NCI-H1436 (cell line): ENCODE data around the gene ARHGAP21.
"Not testable (repeated sequence)": the region's sequence is repeated elsewhere in the genome, so short reads cannot be mapped to it uniquely, and the experiment has no call there.

Source experiments
- DNase-seq: peaks from one replicate; lab custom pipeline; 2025; lab: John Stamatoyannopoulos, UW

The ARHGAP21 gene

DNA sequence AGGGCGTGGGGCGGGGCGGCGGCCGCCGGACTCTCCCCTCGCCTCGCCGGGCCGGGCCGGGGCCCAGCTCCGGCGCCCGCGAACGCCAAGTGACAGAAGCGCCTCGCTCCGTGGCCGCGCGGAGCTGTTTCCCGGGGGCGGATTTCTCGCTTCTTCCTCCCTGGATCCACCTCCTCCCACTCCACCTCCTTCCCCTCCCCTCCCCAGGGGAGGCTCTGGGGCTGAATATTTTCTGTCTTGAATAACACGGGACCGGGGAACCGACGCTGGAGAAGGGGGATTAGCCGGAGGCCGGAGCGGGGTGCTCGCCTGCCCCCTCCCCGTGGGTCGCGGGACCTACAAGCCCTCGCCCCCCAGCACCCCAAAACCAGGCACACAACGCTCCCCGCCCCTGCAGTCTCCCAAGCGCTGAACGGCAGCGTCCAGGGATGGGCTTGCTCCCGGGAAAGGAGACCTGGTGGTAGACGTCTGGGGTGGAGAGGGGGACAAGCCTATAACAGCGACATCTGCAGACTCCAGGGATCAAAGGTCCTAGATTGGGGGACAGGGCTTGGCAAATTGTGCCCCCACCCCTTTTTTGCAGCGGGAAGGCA lies at the start of gene ARHGAP21:
Gene ARHGAP21 (minus strand): TSS at position 100 of the 593 bp plus-strand sequence. CDS start 1,988 bp downstream, outside the sequence.
- DNase-seq = peak; percentile 72

DNA sequence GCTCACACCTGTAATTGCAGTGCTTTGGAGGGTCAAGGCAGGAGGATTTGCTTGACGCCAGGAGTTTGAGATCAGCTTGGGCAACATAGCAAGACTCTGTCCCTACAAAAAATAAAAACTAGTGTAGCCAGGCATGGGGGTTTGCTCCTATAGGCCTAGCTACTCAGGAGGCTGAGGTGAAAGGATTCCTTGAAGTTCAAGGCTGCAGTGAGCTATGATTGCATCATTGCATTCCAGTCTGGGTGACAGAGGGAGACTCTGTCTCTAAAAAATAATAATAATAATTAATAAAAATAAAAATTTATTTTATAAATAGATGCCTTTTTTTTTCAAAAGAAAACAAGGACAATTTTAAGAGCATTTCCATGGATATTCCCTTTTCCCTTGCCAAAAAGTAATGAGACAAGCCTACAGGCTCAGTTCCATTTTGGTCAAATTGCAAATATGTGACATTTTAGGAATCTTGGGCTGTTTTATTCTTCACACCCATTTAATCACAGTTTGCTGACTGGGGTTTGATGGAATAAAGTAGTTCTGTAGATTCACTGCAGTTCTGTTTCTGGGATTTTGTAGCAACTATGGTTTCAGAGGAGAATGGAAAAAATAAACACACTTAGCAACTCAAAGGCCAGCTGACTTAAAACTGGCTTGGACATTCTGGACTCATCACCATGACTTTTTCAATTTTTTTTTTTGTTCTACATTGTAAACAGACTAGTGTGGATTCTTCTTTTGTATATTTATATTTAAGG lies 48.4 kb upstream of the ARHGAP21 start:
- DNase-seq = no peak

DNA sequence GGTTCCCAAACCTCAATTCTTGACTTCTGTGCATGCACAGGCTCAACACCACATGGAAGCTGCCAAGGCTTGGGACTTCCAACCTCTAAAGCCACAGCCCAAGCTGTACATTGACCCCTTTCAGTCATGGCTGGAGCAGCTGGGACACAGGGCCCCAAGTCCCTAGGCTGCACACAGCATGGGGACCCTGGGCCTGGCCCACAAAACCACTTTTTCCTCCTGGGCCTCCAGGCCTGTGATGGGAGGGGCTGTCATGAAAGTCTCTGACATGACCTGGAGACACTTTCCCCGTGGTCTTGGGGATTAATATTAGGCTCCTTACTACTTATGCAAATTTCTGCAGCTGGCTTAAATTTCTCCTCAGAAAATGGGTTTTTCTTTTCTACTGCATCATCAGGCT lies 41.3 kb upstream of the ARHGAP21 start:
- not testable (repeated sequence) for DNase-seq

DNA sequence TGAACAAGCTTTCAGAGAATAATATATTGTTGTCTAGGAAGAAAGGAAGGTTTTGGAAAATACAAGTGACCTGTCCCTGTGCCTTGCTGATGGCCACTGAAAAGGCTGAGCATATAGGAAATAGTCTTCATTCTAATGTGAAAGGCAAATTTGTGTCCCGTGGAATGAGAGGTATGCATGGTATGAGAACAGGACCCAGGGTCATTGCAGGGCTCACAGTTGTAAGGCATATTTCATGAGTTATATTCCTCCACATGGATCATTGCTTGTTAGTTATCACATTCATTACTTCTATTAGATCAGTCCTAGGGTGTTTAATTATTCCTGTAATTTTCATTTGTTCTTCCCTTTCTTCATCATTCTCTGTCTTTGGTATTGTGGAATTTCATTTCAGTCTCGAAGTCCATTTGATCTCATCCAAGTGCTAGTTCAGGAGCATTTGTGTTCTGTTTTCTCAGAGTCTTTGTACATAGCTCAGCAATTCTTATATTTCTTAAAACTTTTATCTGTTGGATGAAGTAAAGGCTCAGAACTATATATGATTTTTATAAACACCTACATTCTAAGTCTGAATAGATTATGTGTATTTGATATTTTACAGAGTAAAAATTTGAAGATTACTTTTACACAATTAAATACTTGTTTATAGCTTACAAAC lies 39.4 kb upstream of the ARHGAP21 start:
- DNase-seq = no peak

DNA sequence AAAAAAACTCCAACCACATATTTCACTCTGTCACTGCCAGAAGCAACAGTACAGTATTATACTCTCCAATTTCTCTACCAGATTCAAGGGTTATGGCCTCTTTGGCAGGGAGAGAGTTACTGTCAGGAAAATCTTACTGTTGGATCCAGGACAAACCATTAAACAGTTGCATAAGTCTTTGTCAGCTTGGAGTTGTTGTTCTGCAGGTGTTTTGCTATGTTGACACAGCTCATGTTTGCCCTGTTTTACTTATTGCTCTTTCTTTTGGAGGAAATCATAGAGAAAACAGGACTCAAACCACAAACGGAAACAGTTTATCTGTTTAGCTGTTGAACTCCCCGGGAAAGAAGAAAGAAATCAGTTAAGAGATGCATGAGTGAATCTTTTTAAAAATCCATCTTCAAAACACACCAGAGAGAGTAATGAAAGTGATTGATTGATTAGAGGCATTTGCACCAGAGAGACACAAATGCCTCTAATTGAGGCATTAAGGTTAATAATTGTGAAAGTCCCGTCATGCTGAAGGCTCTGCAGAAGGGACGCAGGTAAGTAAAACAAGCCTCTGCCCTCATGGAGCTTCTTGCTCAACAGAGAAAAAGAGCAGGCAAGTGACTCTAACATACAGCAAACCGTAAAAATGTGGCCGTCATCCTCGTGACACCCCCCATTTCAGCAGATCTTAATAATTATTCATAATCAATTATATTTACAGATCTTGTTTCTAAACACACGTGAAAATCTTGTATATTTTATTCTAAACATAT lies 38.7 kb upstream of the ARHGAP21 start:
- DNase-seq = no peak

DNA sequence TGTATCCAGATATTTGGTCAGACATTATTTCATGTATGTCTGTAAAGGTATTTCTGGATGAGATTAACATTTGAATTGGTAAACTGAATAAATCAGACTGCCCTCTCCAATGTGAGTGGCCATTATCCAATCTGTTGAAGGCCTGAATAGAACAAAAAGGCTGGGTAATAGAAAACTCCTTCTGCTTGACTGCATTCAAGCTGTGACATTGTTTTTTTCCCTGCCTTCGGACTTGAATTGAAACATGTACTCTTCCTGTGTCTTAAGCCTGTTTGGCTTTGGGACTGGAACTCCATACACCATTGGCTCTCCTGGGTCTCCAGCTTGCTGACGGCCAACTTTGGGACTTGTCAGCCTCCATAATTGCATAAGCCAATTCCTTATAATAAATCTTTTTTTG lies 36.0 kb upstream of the ARHGAP21 start:
- DNase-seq = no peak

DNA sequence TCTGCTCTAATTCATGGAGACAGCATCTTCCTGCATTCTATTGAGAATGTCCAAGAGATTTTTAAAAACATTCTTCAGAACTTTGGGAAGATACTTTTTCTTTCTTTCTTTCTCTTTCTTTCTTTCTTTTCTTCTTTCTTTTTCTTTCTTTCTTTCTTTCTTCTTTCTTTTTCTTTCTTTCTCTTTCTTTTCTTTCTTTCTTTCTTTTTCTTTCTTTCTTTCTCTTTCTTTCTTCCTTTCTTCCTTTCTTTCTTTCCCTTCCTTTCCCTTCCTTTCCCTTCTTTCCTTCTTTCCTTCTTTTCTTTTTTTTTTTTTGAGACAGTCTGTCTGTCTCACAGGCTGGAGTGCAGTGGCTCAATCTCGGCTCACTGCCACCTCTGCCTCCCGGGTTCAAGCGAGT lies 34.6 kb upstream of the ARHGAP21 start:
- not testable (repeated sequence) for DNase-seq

DNA sequence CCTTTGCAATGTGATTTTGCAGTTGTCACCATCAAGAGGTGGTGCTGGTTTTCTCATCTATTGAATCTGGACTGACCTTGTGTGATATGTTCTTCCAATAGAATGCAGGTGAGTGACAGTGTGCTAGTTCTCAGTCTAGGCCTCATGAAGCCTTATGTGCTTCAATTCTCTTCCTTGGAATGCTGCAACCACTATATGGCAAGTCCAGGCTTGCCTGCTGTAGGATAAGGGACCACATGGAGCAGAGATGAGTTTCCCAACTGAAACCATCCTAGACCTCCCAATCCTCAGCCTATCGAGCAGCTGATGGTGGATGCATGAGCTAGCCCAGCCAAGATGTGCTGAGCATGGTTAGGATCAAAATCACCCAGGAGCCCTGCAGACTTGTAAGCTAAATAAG lies 32.6 kb upstream of the ARHGAP21 start:
- no peak for DNase-seq

DNA sequence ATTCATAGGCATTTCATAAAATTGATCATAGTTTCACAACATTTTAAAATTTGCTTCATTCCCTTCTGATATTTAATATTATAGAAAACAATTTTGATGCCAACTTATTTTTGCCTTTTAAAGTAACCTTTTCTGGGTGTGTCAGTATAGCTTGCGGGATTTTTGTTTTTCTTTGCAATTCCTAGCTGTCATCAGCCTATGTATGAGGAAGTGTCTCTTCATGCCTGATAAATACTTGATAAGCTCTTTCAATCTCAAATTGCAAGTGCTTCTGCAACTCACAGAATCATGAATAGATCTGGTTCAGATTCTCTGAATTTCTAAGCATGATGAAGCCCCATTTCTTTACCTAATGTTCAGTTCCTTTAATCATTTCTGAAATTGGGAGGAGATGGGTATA lies 28.0 kb upstream of the ARHGAP21 start:
- DNase-seq = no peak

DNA sequence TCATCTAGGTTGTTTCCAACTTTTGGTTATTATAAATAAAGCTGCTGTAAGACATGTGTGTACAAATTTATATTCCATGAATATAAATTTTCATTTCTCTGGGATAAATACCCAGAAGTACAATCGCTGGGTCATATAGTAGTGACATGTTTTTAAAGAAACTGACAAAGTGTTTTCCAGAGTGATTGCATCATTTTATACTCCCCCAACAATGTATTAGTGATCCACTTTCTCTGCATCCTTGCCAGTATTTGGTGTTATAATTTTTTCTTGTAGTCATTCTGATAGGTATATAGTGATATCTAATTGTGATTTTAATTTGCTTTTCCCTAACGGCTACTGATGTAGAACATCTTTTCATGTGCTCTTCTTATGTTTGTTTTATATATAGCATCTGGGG lies 27.0 kb upstream of the ARHGAP21 start:
- DNase-seq = no peak

DNA sequence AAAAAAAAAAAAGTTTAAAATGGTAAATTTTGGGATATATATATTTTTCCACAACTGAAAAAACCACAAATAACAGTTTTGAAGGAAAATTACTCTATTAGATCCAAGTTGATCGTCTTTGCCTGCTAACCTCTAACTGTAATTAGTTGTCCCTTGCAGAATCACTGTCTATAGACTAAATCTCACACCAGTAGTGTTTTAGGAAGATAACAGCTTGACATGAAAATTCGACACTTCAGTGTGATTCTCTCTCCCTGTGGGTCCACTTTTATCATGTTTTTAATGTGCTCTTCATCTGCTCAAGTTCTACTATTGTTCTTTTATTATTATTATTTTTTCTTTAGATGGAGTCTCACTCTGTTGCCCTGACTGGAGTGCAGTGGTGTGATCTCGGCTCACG lies 24.5 kb upstream of the ARHGAP21 start:
- no peak for DNase-seq

DNA sequence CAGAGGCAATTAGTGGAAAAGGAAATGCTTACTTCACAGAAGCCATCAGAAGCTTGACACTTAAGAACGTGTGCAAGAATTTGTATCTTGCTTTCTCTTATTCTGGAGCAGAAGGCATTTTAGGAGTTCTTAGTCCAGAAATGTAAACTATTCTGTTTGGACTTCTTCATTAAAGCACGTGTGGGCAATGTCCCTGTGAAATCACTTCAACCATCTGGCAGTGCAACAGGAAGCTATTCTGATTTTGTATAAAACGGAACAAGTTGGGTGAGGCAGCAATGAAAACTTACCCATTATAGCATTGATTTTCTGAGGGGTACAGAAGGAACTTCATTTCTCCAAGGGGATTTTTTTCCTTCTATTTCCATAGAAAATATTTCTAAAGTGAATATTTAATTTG lies 21.3 kb upstream of the ARHGAP21 start:
- DNase-seq = no peak

DNA sequence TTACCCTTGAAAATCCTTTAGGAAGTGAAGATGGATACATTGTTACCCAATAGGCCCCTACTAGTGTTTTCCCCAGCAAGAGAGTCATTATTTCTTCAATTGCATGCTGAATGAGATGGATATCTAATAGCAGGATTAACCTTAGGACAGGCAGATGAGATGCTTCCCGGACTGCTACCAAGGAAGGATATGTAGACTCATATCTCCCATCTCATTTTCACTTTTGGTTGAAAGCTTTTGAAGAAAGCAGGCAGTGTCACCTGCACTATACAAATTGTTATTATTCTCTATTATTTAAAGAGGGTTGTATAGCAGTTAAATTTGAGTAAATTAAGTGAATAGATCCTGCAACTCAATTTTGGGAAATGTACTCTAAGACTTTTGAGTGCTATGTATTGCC lies 17.0 kb upstream of the ARHGAP21 start:
- no peak for DNase-seq

DNA sequence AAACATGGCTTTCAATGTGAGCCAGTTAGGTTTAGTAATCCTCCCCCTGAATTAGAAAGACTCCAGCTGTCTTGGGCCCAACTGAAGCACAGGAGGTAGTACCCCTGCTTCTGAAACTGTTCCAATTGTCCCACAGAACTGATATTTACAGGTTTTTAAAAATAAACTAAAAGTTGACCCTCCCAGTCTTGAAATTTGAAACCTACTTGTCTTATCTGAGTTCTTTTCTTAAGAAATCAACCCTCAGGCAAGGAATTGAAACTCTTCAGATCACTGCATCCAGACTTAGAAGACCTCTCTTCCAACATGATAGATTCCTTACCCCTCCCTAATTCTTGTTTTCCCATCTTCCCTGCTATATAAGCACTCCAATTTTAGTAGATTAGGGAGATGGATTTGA lies 13.3 kb upstream of the ARHGAP21 start:
- no peak for DNase-seq

DNA sequence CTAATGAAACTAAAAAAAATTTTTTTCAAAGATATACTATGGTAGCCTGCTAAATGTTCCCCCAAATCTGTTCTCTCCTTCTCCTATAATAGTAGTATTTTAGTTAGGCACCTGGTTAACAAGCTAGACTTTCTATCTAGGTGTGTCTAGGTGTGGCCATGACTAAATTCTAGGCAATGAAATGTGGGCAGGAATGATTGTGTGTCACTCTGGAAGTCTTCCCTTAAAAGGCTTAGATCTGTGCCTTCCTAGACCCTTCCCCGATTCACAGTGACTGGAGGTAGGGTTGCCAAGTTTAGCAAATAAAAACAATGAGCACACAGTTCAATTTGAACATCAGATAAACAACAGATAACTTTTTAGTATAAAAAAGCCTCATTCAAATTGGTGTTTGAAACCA lies 8.3 kb upstream of the ARHGAP21 start:
- DNase-seq = no peak

DNA sequence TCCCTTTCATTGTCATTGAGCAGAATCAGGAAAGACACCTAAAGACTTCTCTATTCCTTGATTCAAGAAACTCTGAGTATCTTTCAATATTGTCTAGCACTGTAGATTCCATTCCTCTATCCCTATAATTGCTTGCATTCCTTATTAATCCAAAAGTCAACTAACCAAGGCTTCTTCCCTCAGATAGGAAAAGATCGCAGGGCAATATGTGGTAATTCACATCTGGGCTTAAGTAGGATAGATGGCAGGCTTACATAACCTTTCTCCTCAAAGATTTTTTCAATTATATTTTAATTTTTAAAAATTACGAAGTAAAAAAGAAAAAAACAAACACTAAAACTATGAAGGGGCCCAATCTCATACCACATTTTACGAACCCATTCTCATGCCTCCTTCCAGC lies 7.1 kb upstream of the ARHGAP21 start:
- no peak for DNase-seq

DNA sequence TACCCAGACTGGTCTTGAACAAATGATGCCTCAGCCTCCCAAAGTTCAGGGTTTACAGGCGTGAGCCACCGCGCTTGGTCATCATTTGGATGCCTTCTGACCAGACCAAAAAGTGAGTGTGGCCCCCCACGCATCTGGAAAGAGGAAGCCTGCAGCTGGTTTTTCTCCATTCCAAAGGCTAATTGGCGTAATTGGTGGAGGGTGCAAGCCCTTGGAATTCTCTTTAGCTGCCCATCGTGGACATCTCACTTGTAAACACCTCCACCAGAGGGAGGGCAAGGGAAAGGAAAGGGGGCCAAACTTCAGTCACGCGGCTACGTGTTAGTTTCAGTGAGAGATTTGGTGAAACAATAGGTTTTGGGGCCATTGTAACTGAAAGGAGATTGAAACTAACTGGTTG lies 4.1 kb upstream of the ARHGAP21 start:
- DNase-seq = no peak

DNA sequence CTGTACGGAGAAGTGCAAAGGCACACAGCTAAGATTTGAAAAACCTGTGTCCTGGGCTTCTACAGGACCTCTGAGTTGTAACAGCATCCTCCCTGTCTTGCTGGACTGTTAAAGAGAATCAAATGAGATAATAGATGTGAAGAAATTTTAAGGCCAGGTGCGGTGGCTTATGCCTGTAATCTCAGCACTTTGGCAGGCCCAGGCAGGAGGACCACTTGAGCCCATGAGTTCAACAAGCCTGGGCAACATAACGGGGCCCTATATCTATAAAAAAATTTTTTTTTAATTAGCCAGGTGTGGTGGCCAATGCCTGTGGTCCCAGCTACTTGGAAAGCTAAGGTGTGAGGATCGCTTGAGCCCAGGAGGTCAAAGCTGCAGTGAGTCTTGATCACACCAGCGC lies 2.9 kb upstream of the ARHGAP21 start:
- DNase-seq = no peak

DNA sequence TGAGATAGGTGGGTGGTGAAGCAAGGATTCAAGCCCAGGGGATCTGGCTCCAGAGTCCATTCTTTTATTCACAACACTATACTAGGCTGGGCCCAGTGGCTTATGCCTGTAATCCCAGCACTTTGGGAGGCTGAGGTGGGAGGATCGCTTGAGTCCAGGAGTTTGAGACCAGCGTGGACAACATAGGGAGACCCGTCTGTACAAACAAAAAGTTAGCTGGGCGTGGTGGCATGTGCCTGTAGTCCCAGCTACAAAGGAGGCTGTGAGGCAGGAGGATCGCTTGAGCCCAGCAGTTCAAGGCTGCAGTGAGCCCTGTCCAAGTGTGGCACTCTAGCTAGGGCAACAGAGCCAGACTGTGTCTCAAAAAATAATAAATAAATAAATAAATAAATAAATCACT lies 2.3 kb upstream of the ARHGAP21 start:
- DNase-seq = not testable (repeated sequence)

DNA sequence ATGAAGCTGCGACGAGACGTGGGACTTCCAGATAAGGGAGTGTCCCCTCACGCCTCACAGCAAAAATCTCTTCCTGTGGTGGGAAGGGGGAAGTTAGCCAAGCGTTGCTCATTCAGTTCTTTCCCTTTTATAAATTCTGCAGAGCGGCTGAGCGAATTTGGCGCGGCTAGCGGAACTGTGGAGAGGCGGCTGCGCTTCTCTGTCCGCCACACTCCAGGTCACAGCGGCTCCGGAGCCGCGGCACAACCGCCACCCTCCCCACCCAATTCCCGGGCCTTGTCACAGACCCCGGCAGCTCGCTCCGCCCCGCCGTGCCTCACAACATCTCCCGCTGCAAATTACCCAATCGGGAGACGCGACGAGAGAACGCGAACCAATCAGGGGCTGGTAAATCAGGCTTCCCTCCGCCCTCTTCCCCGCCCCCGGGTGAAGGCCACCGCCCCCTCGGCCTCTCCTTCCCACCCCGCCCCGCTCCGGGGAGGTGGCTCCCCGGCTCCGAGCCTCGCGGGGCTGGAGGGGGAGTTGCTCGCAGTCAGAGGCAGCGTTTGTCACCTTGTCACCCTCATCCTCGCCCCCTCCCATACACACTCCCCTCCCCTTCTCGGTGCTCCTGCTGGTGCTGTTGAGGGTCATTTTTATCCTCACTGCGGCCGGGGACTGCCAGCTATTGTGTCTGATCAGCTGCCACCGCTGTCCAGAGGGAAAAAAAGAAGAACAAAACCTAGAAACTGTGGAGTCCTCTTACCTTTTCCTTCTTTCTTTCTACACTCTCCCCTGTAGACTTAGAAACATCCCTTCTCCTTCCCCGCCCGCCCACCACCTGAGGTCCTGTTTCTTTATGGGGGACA lies 918 bp upstream of the ARHGAP21 start:
- peak; percentile 97 for DNase-seq

DNA sequence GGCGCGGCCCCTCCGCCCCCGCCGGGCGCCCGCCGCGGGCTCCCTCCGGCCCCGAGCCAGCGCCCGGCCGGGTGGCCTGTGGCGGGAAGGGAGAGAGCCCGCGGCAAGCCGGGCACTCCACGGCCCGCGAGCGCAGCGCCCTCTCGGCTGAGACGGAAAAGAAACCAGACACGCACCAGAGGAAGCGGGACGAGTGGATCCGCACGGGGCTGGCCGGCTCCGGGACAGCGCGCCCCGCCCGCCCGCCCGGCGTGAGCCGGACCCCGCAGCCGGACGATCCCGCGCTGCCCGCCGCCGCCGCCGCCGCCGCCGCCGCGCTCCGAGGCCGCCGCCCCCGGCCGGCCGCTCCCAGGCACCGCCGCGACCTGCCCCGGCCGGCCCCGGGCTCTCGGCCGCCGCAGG lies 300 bp downstream of the ARHGAP21 start:
- no peak for DNase-seq
